NCI-H748 treated with DMSO at 0.1 percent for 48 hours (cell line): ENCODE data around the gene CACNA2D1.

Experiments
- DNase-seq: peaks from one replicate; lab custom pipeline; 2025; lab: John Stamatoyannopoulos, UW

The CACNA2D1 gene

GRCh38 chr7:82049442-82049841 lies 394.1 kb downstream of the CACNA2D1 start:
- no peak for DNase-seq

GRCh38 chr7:82044497-82045080 lies 399.0 kb downstream of the CACNA2D1 start:
- peak; percentile 49 for DNase-seq

DNA sequence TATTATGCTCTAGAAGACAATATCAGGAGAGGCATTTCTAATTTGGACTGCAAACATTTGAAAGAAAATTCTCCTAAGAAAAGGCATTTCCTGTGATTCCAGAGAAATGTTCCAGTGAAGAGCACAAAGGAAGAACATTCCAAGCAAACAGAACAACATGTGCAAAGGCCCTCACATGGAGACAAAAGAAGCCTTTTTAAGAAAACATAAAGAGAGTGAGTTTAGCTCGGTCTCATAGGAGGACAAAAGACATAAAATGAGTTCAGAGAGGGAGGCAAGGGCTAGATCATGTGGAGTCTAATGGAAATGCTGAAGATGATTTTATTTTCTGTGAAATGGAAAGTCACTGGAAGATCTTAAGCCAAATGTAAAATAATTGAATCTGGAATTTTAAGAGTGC lies 404.0 kb downstream of the CACNA2D1 start:
- no peak for DNase-seq

GRCh38 chr7:82036146-82036886 lies 407.3 kb downstream of the CACNA2D1 start:
- DNase-seq = no peak

DNA sequence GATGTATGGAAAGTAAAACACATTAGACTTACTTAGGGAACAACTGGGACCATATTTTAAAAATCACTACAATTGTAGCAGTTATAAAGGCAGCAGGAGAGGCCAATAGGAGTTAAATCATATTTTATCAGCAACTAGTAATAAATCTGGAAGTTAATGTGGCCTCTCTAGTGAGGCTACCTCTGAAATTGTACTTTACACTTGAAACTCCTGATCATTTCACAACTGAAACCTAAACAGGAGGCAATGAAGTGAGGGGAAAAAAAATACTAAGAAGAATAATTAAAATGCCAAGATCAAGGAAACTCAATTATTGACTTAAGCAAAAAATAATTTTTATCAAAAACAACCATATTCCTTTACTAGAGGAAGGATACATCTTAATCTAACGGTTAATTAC lies 408.1 kb downstream of the CACNA2D1 start:
- no peak for DNase-seq

DNA sequence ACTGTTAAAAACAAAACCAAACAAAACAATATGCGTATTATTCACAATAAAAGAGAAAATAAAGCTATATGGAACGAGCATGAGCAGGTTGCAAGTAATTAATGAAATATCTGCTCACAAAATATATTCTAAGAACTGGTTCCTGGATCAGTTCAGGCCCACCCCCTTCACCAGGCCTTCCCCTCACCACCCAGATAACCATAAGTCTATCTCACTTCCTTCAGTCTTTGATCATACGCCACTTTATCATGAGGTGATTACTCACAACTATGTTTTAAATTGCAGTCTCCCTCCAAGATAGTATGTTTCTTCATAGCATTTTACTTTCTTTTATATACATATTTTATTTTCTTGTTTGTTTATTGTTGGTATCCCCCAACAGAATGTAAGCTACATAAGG lies 410.7 kb downstream of the CACNA2D1 start:
- no peak for DNase-seq

GRCh38 chr7:82029236-82029913 lies 414.2 kb downstream of the CACNA2D1 start:
- DNase-seq = no peak

DNA sequence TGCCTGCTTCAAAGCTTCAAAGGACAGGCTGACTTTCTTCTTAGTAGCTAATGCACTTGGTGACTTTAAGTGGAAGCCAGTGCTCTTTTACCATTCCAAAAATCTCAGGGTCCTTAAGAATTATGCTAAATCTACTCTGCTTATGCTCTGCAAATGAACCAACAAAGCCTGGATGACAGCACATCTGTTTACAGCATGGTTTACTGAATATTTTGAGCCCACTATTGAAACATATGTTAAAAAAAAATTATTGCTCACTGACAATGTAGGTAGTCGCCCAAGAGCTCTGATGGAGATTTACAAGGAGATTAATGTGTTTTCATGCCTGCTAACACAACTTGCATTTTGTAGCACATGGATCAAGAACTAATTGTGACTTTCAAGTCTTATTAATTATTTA lies 415.5 kb downstream of the CACNA2D1 start:
- no peak for DNase-seq

- no peak for DNase-seq
Measured at GRCh38 chr7:82021713-82022112, 421.9 kb downstream of the CACNA2D1 start.

GRCh38 chr7:82021036-82021435 lies 422.5 kb downstream of the CACNA2D1 start:
- DNase-seq = no peak

- DNase-seq = no peak
Measured at GRCh38 chr7:82019551-82020475, 423.8 kb downstream of the CACNA2D1 start.

DNA sequence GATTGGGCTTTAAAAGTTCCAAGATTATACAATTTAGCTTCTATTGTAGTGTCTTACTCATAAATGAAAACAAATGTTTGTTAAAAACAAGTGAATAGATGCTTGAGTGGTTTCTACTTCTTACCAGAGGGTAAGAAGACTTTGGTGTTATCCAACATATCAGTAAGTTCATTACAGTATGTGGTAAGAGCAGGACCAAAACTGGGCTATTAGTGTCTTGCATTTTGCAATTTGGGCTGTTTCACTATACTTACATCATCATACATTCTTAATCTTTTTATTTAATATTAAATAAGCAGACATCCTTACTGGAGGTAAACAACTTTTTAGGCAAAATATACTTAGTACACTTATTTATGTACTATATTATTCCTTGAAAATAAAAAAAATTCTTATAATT lies 425.4 kb downstream of the CACNA2D1 start:
- DNase-seq = no peak

- no peak for DNase-seq
Measured at GRCh38 chr7:82017334-82017943, 426.1 kb downstream of the CACNA2D1 start.

- no peak for DNase-seq
Measured at GRCh38 chr7:82015751-82016150, 427.8 kb downstream of the CACNA2D1 start.

DNA sequence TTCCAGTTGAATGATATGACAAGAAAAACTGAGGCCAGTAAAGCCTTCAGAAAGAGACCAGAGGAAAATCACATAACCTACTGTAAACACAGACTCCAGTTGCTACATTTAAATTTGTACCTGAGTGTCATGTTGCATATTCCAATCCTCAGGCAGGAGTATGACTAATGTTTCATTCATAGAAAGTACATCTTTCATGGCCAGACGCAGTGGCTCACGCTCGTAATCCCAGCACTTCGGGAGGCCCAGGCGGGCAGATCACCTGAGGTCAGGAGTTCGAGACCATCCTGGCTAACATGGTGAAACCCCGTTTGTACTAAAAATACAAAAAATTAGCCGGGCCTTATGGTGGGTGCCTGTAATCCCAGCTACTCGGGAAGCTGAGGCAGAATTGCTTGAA lies 429.0 kb downstream of the CACNA2D1 start:
- DNase-seq = peak; percentile 14

DNA sequence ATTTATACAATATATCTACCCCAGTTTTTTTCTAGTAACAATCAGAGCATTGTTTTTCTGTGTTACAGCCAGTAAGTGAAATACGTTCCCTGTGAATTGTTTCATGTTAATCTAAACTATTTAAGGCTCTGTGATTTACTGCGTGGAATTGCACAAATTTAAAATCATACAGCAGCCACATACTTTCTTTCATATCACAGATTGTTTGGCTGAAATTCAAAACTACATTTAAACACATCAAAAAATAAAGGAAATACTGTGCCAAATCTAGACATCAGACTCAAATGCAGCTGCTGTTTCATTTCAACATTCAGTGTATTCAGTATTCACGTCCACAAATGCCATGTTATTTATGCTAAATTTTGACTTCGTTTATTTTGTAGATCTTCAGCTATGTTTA lies 431.1 kb downstream of the CACNA2D1 start:
- no peak for DNase-seq

GRCh38 chr7:82010416-82010815 lies 433.2 kb downstream of the CACNA2D1 start:
- DNase-seq = no peak

DNA sequence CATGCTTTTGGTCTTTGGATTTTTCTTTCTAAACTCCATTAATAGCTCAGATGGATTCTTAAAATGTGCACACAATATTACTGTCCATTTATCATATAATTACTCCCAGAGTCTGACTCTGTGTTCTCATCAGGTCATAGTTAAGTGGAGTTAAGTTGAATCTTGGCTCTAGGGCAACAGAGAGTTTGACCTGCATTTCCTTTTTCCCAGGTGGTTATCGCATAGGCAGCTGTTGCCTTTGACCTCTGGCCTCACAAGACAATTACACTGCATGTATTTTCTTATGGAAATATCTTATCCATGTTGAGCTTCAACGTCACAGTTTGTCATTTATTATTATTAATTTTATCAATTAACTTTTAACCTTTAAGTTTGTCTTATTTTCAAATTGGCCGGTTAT lies 436.3 kb downstream of the CACNA2D1 start:
- DNase-seq = no peak

GRCh38 chr7:82005056-82005455 lies 438.5 kb downstream of the CACNA2D1 start:
- no peak for DNase-seq

- DNase-seq = no peak
Measured at GRCh38 chr7:81993186-81993585, 450.4 kb downstream of the CACNA2D1 start.

- no peak for DNase-seq
Measured at GRCh38 chr7:81990395-81990794, 453.2 kb downstream of the CACNA2D1 start.
